IgD-negative memory B cell (primary cell): ENCODE results near the gene LBR. TPM values are rescaled to one million over a fixed set of nuclear protein-coding genes. Genes with fewer than 3 reads are reported as not detected.

Experiments
- H3K27ac Mint-ChIP-seq, 3 donors: one replicate each; pipeline ENCODE4 v1.8.0; 2020 to 2022; ENCODE audit warnings: mild to moderate bottlenecking in 3 of 3, mixed read lengths in 3 of 3, moderate library complexity in 1 of 3
- H3K27me3 Mint-ChIP-seq: one replicate; pipeline ENCODE4 v1.8.0; 2021; ENCODE audit warnings: mixed read lengths
- H3K36me3 Mint-ChIP-seq: one replicate; pipeline ENCODE4 v1.8.0; 2020; ENCODE audit warnings: mild to moderate bottlenecking, mixed read lengths
- H3K4me1 Mint-ChIP-seq, 3 donors: one replicate each; pipeline ENCODE4 v1.8.0; 2020 to 2022; ENCODE audit warnings: mixed read lengths in 3 of 3, mild to moderate bottlenecking in 1 of 3
- H3K4me3 Mint-ChIP-seq, 4 donors: one replicate each; pipeline ENCODE4 v1.8.0; 2020 to 2022; ENCODE audit warnings: mild to moderate bottlenecking in 4 of 4, mixed read lengths in 4 of 4, moderate library complexity in 3 of 4
- H3K9me3 Mint-ChIP-seq, 3 donors: one replicate each; pipeline ENCODE4 v1.8.0; 2020 to 2021; ENCODE audit warnings: mixed read lengths in 3 of 3, mild to moderate bottlenecking in 1 of 3
- polyA plus RNA-seq: library from polyadenylated mRNA; unstranded; fragments of 300-500 nt; fragmentation: Illumina TruSeq; gene quantifications from one replicate; pipeline ENCODE4 v1.2.3, GENCODE V29; 2021

LBR gene
- polyA plus RNA-seq, 1 donor from 2014 or later: 82.2 TPM

- Mint-ChIP-seq H3K27ac (peak overlapping the region in 2 of 3 donors; percentile 48 to 50), H3K4me1 (peaks cover 31 to 49% (median 39%) of the 10 kb centered on the region in 3 donors), H3K9me3 (no peaks in the 10 kb centered on the region), H3K27me3 (no peaks in the 10 kb centered on the region), H3K36me3 (no peaks in the 10 kb centered on the region), H3K4me3 (peak overlapping the region in 2 of 4 donors; percentile 59 to 80)
Observed at GRCh38 chr1:225441314-225442122, 13.7 kb upstream of the LBR start.

- H3K9me3 Mint-ChIP-seq: no peaks in the 10 kb centered on the region
- H3K27me3 Mint-ChIP-seq: no peaks in the 10 kb centered on the region
- no peaks in the 10 kb centered on the region for H3K36me3 Mint-ChIP-seq
- peak overlapping the region in 1 of 4 donors; percentile 45 for H3K4me3 Mint-ChIP-seq
- peak overlapping the region in 2 of 3 donors; percentile 5 to 48 for H3K27ac Mint-ChIP-seq
- H3K4me1 Mint-ChIP-seq: peaks cover 36 to 51% (median 48%) of the 10 kb centered on the region in 3 donors
Observed at GRCh38 chr1:225440380-225441221, 12.8 kb upstream of the LBR start.

- Mint-ChIP-seq H3K36me3 (no peaks in the 10 kb centered on the region), H3K27ac (peak overlapping the region in 1 of 3 donors; percentile 30), H3K27me3 (no peaks in the 10 kb centered on the region), H3K4me3 (no peak overlapping the region), H3K9me3 (no peaks in the 10 kb centered on the region), H3K4me1 (peaks cover 33 to 42% (median 37%) of the 10 kb centered on the region in 3 donors)
Observed at GRCh38 chr1:225437710-225438437, 10.0 kb upstream of the LBR start.

GRCh38 chr1:225435957-225436392, 8.1 kb upstream of the LBR start:
- peak overlapping the region; percentile 51 to 93 (median 78) for H3K27ac Mint-ChIP-seq
- peaks cover 24 to 30% (median 27%) of the 10 kb centered on the region in 3 donors for H3K4me1 Mint-ChIP-seq
- H3K27me3 Mint-ChIP-seq: no peaks in the 10 kb centered on the region
- H3K9me3 Mint-ChIP-seq: no peaks in the 10 kb centered on the region
- no peaks in the 10 kb centered on the region for H3K36me3 Mint-ChIP-seq
- peak overlapping the region; percentile 1 to 87 (median 55) for H3K4me3 Mint-ChIP-seq

- H3K9me3 Mint-ChIP-seq: no peaks in the 10 kb centered on the region
- peak overlapping the region; percentile 51 to 93 (median 78) for H3K27ac Mint-ChIP-seq
- H3K36me3 Mint-ChIP-seq: no peaks in the 10 kb centered on the region
- H3K4me3 Mint-ChIP-seq: peak overlapping the region; percentile 1 to 87 (median 55)
- H3K27me3 Mint-ChIP-seq: no peaks in the 10 kb centered on the region
- H3K4me1 Mint-ChIP-seq: peaks cover 24 to 30% (median 27%) of the 10 kb centered on the region in 3 donors
Observed at GRCh38 chr1:225435487-225435886, 7.6 kb upstream of the LBR start.

- peak overlapping the region in 1 of 3 donors; percentile 3 for H3K27ac Mint-ChIP-seq
- no peaks in the 10 kb centered on the region for H3K27me3 Mint-ChIP-seq
- no peak overlapping the region for H3K4me3 Mint-ChIP-seq
- no peaks in the 10 kb centered on the region for H3K36me3 Mint-ChIP-seq
- H3K9me3 Mint-ChIP-seq: no peaks in the 10 kb centered on the region
- peaks cover 24 to 34% (median 29%) of the 10 kb centered on the region in 3 donors for H3K4me1 Mint-ChIP-seq
Observed at GRCh38 chr1:225435076-225435475, 7.2 kb upstream of the LBR start.

- H3K27me3 Mint-ChIP-seq: no peaks in the 10 kb centered on the region
Observed at GRCh38 chr1:225434046-225434445, 6.2 kb upstream of the LBR start.

GRCh38 chr1:225431081-225431863, 3.4 kb upstream of the LBR start:
- Mint-ChIP-seq H3K27me3 (no peaks in the 10 kb centered on the region), H3K9me3 (no peaks in the 10 kb centered on the region), H3K27ac (no peak overlapping the region), H3K4me3 (peak overlapping the region in 1 of 4 donors; percentile 21), H3K36me3 (no peaks in the 10 kb centered on the region), H3K4me1 (peaks cover 26 to 40% (median 30%) of the 10 kb centered on the region in 3 donors)

More at GRCh38 chr1:225434046-225434445, 6.2 kb upstream of the LBR start:
- Mint-ChIP-seq H3K27ac (peak overlapping the region in 1 of 3 donors; percentile 8), H3K9me3 (no peaks in the 10 kb centered on the region), H3K4me1 (peaks cover 28 to 38% (median 32%) of the 10 kb centered on the region in 3 donors), H3K36me3 (no peaks in the 10 kb centered on the region), H3K4me3 (peak overlapping the region in 2 of 4 donors; percentile 4 to 28)

- H3K36me3 Mint-ChIP-seq: no peaks in the 10 kb centered on the region
- no peaks in the 10 kb centered on the region for H3K9me3 Mint-ChIP-seq
- peaks cover 25 to 41% (median 30%) of the 10 kb centered on the region in 3 donors for H3K4me1 Mint-ChIP-seq
- no peaks in the 10 kb centered on the region for H3K27me3 Mint-ChIP-seq
- peak overlapping the region in 1 of 3 donors; percentile 65 for H3K27ac Mint-ChIP-seq
- peak overlapping the region in 1 of 4 donors; percentile 59 for H3K4me3 Mint-ChIP-seq
Observed at GRCh38 chr1:225430301-225430700, 2.5 kb upstream of the LBR start.

GRCh38 chr1:225428881-225429455, 1.1 kb upstream of the LBR start:
- no peaks in the 10 kb centered on the region for H3K9me3 Mint-ChIP-seq
- H3K4me1 Mint-ChIP-seq: peaks cover 24 to 35% (median 35%) of the 10 kb centered on the region in 3 donors
- peak overlapping the region; percentile 90 to 97 (median 94) for H3K27ac Mint-ChIP-seq
- H3K27me3 Mint-ChIP-seq: no peaks in the 10 kb centered on the region
- no peaks in the 10 kb centered on the region for H3K36me3 Mint-ChIP-seq
- H3K4me3 Mint-ChIP-seq: peak overlapping the region; percentile 89 to 95 (median 92)

GRCh38 chr1:225428068-225428880, 436 bp upstream of the LBR start:
- Mint-ChIP-seq H3K4me1 (peaks cover 29 to 42% (median 41%) of the 10 kb centered on the region in 3 donors), H3K4me3 (peak overlapping the region; percentile 89 to 95 (median 92)), H3K36me3 (no peaks in the 10 kb centered on the region), H3K9me3 (no peaks in the 10 kb centered on the region), H3K27me3 (no peaks in the 10 kb centered on the region), H3K27ac (peak overlapping the region; percentile 90 to 97 (median 94))

GRCh38 chr1:225426395-225427234, 1.2 kb downstream of the LBR start:
- Mint-ChIP-seq H3K27me3 (no peaks in the 10 kb centered on the region), H3K36me3 (no peaks in the 10 kb centered on the region), H3K9me3 (no peaks in the 10 kb centered on the region)

More at GRCh38 chr1:225426395-225427234, 1.2 kb downstream of the LBR start:
- peak overlapping the region; percentile 13 to 92 (median 70) for H3K27ac Mint-ChIP-seq
- peak overlapping the region; percentile 94 to 98 (median 95) for H3K4me3 Mint-ChIP-seq
- H3K4me1 Mint-ChIP-seq: peaks cover 39 to 55% (median 53%) of the 10 kb centered on the region in 3 donors
